Measurements from ENCODE around the gene ABHD10.

- TF ChIP-seq EZH2 (IDR thresholded peaks at IDR 0.05; ENCODE audit: borderline replicate concordance, low read depth, low read length, severe bottlenecking) (no peak), CTCF (IDR thresholded peaks at IDR 0.05; ENCODE audit: borderline replicate concordance, extremely low read depth, low read length, poor library complexity, severe bottlenecking) (peak; percentile 91)
Measured at GRCh38 chr3:111967651-111968274, 11.1 kb upstream of the ABHD10 start.

Data from DND-41 (cell line).